Measurements from ENCODE around the gene CSTF3. TPM values are rescaled to one million over a fixed set of nuclear protein-coding genes. Genes with fewer than 3 reads are reported as not detected.
"Not testable (repeated sequence)": the region's sequence is repeated elsewhere in the genome, so short reads cannot be mapped to it uniquely, and the experiment has no call there.

Gene CSTF3
- total and polyA plus RNA-seq, 2 of the 4 experiments (the other 2 are of a cell fraction) = 14.5 to 23.4 TPM

GRCh38 chr11:33160136-33160535, 1.1 kb downstream of the CSTF3 start:
- Histone ChIP-seq H3K36me3 (ENCODE audit: control insufficient read depth, insufficient read depth, low read length) (no peaks in the 10 kb centered on the region), H3K9ac (ENCODE audit: low read depth, low read length) (peak overlapping the region; percentile 69; the same call in 1 of the 2 replicates), H2BK20ac (ENCODE audit: low read depth, low read length) (no peak overlapping the region), H3K14ac (replicated peaks; ENCODE audit: low read depth, low read length) (peak overlapping the region; percentile 1; the same call in 1 of the 2 replicates), H2BK120ac (ENCODE audit: low read depth, low read length) (no peak overlapping the region), H3K27me3 (ENCODE audit: control insufficient read depth, insufficient read depth, low read length) (no peaks in the 10 kb centered on the region), H2AFZ (replicated peaks; ENCODE audit: low read length, poor library complexity) (no peak overlapping the region), H2BK5ac (ENCODE audit: low read depth, low read length, poor library complexity, severe bottlenecking) (peak overlapping the region; percentile 57), H3K27ac (ENCODE audit: insufficient read depth, low read length) (peak overlapping the region; percentile 56; the same call in 1 of the 2 replicates), H4K5ac (ENCODE audit: low read depth, low read length) (peak overlapping the region; percentile 26; the same call in 1 of the 2 replicates), H3K56ac (ENCODE audit: extremely low read depth, insufficient read depth, low read length) (no peak overlapping the region; the same call in 1 of the 2 replicates), H3K4me2 (ENCODE audit: low read depth, low read length) (peak overlapping the region; percentile 100), H2AK5ac (ENCODE audit: low read depth, low read length) (peak overlapping the region; percentile 79; the same call in 1 of the 2 replicates), H3K9me1 (ENCODE audit: insufficient read depth, low read length) (0 out of 2 replicates have a peak, but pooled peaks cover 3% of the 10 kb centered on the region), H3K9me3 (ENCODE audit: control insufficient read depth, insufficient read depth, low read length) (no peaks in the 10 kb centered on the region), H4K8ac (ENCODE audit: low read depth in 2 of 2, low read length in 2 of 2) (no peak overlapping the region), H2AK9ac (replicated peaks; ENCODE audit: low read depth, low read length, poor library complexity) (no peak overlapping the region), H2BK15ac (ENCODE audit: low read depth, low read length) (no peak overlapping the region), H3K4me3 (ENCODE audit: insufficient read depth, low read depth, low read length) (peak overlapping the region; percentile 59), H3K79me1 (ENCODE audit: low read depth in 1 of 2, low read length in 2 of 2) (peaks cover 2 to 17% of the 10 kb centered on the region in 2 experiments; a peak in 2 of 4 replicates), H4K20me1 (ENCODE audit: insufficient read depth, low read length) (peaks cover 42% of the 10 kb centered on the region), H3K4me1 (ENCODE audit: control insufficient read depth, insufficient read depth, low read length) (peaks cover 6% of the 10 kb centered on the region), H3K4ac (ENCODE audit: low read depth, low read length) (peak overlapping the region; percentile 44; the same call in 1 of the 2 replicates), H4K91ac (ENCODE audit: insufficient read depth, low read depth, low read length) (no peak overlapping the region), H3K23ac (ENCODE audit: low read depth, low read length) (peak overlapping the region; percentile 55), H3K18ac (ENCODE audit: low read depth, low read length) (peak overlapping the region; percentile 45; the same call in 1 of the 2 replicates)
- ChIA-PET CTCF (no interaction called here), POLR2A (ENCODE audit: unreplicated experiment) (no interaction called here)
- DNase-seq (peak; percentile 62), ATAC-seq (ENCODE audit: low read depth) (no peak)
- no peak for TF ChIP-seq CTCF (conservative IDR thresholded peaks at IDR 0.05; ENCODE audit: low read depth, low read length)
- TF ChIP-seq MXI1 (IDR thresholded peaks at IDR 0.05; ENCODE audit: borderline replicate concordance, low read depth, low read length) = peak; percentile 33; the same call in 1 of the 2 replicates
- dilution Hi-C loops (cut with HindIII; ENCODE audit: low sequenced_read_pairs, unreplicated experiment) = no loop called here
- in situ Hi-C loops (cut with MboI; ENCODE audit: low sequenced_read_pairs) = no loop called here
- no TSS peak for BruUV-seq (replicated peaks)
- no CpG with 5 or more reads among the region's 8 CpGs for WGBS, 2 experiments (ENCODE audit: extremely low coverage in 2 of 2, insufficient read length in 1 of 2)
- intact Hi-C loops (cut with micrococcal nuclease) = no loop called here

GRCh38 chr11:33159378-33159867, 1.9 kb downstream of the CSTF3 start:
- Histone ChIP-seq H3K4me3 (ENCODE audit: insufficient read depth, low read depth, low read length) (peak overlapping the region; percentile 59), H3K4ac (ENCODE audit: low read depth, low read length) (peak overlapping the region; percentile 8; the same call in 1 of the 2 replicates), H3K27ac (ENCODE audit: insufficient read depth, low read length) (peak overlapping the region; percentile 71; the same call in 1 of the 2 replicates), H3K79me1 (ENCODE audit: low read depth in 1 of 2, low read length in 2 of 2) (peaks cover 2 to 20% of the 10 kb centered on the region in 2 experiments; a peak in 2 of 4 replicates), H3K23ac (ENCODE audit: low read depth, low read length) (peak overlapping the region; percentile 50; the same call in 1 of the 2 replicates), H2BK5ac (ENCODE audit: low read depth, low read length, poor library complexity, severe bottlenecking) (peak overlapping the region; percentile 57), H2AK5ac (ENCODE audit: low read depth, low read length) (peak overlapping the region; percentile 20; the same call in 1 of the 2 replicates), H4K20me1 (ENCODE audit: insufficient read depth, low read length) (peaks cover 48% of the 10 kb centered on the region), H3K4me2 (ENCODE audit: low read depth, low read length) (peak overlapping the region; percentile 100)
- H2BK20ac ChIP-seq (ENCODE audit: low read depth, low read length); H3K36me3 ChIP-seq (ENCODE audit: control insufficient read depth, insufficient read depth, low read length); H3K4me1 ChIP-seq (ENCODE audit: control insufficient read depth, insufficient read depth, low read length); ATAC-seq (ENCODE audit: low read depth); dilution Hi-C loops (cut with HindIII; ENCODE audit: low sequenced_read_pairs, unreplicated experiment); H3K9me1 ChIP-seq (ENCODE audit: insufficient read depth, low read length); H4K5ac ChIP-seq (ENCODE audit: low read depth, low read length); H2AFZ ChIP-seq (replicated peaks; ENCODE audit: low read length, poor library complexity); H4K91ac ChIP-seq (ENCODE audit: insufficient read depth, low read depth, low read length); H3K56ac ChIP-seq (ENCODE audit: extremely low read depth, insufficient read depth, low read length); H2AK9ac ChIP-seq (replicated peaks; ENCODE audit: low read depth, low read length, poor library complexity); H4K8ac ChIP-seq (ENCODE audit: low read depth in 2 of 2, low read length in 2 of 2); H3K27me3 ChIP-seq (ENCODE audit: control insufficient read depth, insufficient read depth, low read length); H2BK120ac ChIP-seq (ENCODE audit: low read depth, low read length); H3K9ac ChIP-seq (ENCODE audit: low read depth, low read length); BruUV-seq (replicated peaks); H2BK15ac ChIP-seq (ENCODE audit: low read depth, low read length); POLR2A ChIA-PET (ENCODE audit: unreplicated experiment); H3K14ac ChIP-seq (replicated peaks; ENCODE audit: low read depth, low read length); intact Hi-C loops (cut with micrococcal nuclease); H3K18ac ChIP-seq (ENCODE audit: low read depth, low read length); DNase-seq; H3K9me3 ChIP-seq (ENCODE audit: control insufficient read depth, insufficient read depth, low read length): not testable (repeated sequence)
- WGBS, 2 experiments (ENCODE audit: extremely low coverage in 2 of 2, insufficient read length in 1 of 2) = 85% methylated on average over 4 of the region's 20 CpGs; no CpG with 5 or more reads in 1 of the 2 experiments
- CTCF ChIA-PET = interaction anchor here (0.7 kb wide), 1 partner anchor 173 kb away, joined by 4 read pairs; no protein-coding TSS in a partner anchor
- in situ Hi-C loops (cut with MboI; ENCODE audit: low sequenced_read_pairs) = loop anchor here (5.0 kb wide), 1 partner anchor 533 kb away; no protein-coding TSS in a partner anchor
